ENCODE results near the gene ERCC2. TPM values are rescaled to one million over a fixed set of nuclear protein-coding genes. Genes with fewer than 3 reads are reported as not detected.

The ERCC2 gene
- total RNA-seq, 1 experiment from 2014 or later = 58.9 TPM

DNA sequence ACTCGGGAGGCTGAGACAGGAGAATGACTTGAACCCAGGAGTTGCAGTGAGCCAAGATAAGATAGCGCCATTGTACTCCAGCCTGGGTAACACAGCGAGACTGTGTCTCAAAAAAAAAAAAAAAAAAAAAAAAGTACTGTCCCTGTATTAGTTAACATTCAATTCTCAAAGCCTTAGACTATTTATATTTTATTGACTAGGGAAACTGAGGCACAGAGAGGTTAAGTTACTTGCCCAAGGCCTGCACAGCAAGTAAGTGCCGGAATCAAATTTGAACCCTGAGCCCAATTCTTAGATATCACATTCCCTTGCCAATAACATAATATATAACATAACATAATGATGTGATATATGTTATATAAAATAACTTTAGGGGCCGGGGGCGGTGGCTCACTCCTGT is 30.7 kb downstream of the ERCC2 start:
- intact Hi-C loops (cut with micrococcal nuclease) = loop anchor here (2.0 to 5.0 kb wide), 5 partner anchors 91 to 537 kb away; partner anchors contain the start of genes BLOC1S3, GEMIN7, TRAPPC6A and ZNF296
- H4K20me1 ChIP-seq (ENCODE audit: insufficient read depth) = no peaks in the 10 kb centered on the region
- no peak overlapping the region for H3K9ac ChIP-seq (ENCODE audit: low read length)
- H3K9me3 ChIP-seq (ENCODE audit: control insufficient read depth in 1 of 2, insufficient read depth in 1 of 2, low read depth in 1 of 2, low read length in 2 of 2) = no peaks in the 10 kb centered on the region
- ChIA-PET CTCF (interaction anchor here (1.1 to 1.8 kb wide), 4 partner anchors 63 to 350 kb away, joined by 3 to 5 read pairs (median 4); no protein-coding TSS in a partner anchor), POLR2A (no interaction called here), RAD21 (ENCODE audit: low non-redundant PET in 1 of 2, low total read pairs in 2 of 2, uncharacterized antibody in 2 of 2, unreplicated experiment in 2 of 2) (interaction anchor here in 1 of 2 experiments (1.2 kb wide), 1 partner anchor 161 kb away, joined by 4 read pairs; the partner anchor contains the start of gene BLOC1S3)
- H3K36me3 ChIP-seq (ENCODE audit: control insufficient read depth in 1 of 2, insufficient read depth in 2 of 2, low read length in 2 of 2) = no peaks in the 10 kb centered on the region
- H3K4me1 ChIP-seq (ENCODE audit: control insufficient read depth in 1 of 2, insufficient read depth in 2 of 2, low read length in 2 of 2) = peaks cover 17 to 53% of the 10 kb centered on the region in 2 experiments
- TF ChIP-seq SP1 (IDR thresholded peaks at IDR 0.05; ENCODE audit: low read depth) (no peak), ATF3 (IDR thresholded peaks at IDR 0.05) (no peak), CTCF (IDR thresholded peaks at IDR 0.05 in 2 of 3, conservative IDR thresholded peaks at IDR 0.05 in 1 of 3; ENCODE audit: borderline replicate concordance in 1 of 3, insufficient read depth in 1 of 3, low read depth in 2 of 3, low read length in 2 of 3) (no peak), JUND (IDR thresholded peaks at IDR 0.05) (no peak), SRF (IDR thresholded peaks at IDR 0.05; ENCODE audit: low read depth) (no peak), EZH2phosphoT487 (IDR thresholded peaks at IDR 0.05; ENCODE audit: borderline replicate concordance) (no peak), YY1 (IDR thresholded peaks at IDR 0.05; ENCODE audit: extremely low read depth, insufficient replicate concordance, low read depth, low read length) (no peak), ZFX (IDR thresholded peaks at IDR 0.05) (no peak), CEBPB (IDR thresholded peaks at IDR 0.05; ENCODE audit: low read depth) (no peak), POLR2A (IDR thresholded peaks at IDR 0.05; ENCODE audit: borderline replicate concordance, extremely low read depth, insufficient read depth, insufficient read length) (no peak), EZH2 (IDR thresholded peaks at IDR 0.05) (no peak), ZNF274 (IDR thresholded peaks at IDR 0.05; ENCODE audit: low read depth, low read length) (no peak)
- H2AFZ ChIP-seq (ENCODE audit: low read depth, low read length, poor library complexity, severe bottlenecking) = no peak overlapping the region
- DNase-seq (ENCODE audit: low read depth, low spot score) (no peak), ATAC-seq (no peak)
- BruUV-seq (replicated peaks) = no TSS peak
- H3K27ac ChIP-seq (ENCODE audit: low read depth, low read length) = no peak overlapping the region
- no peaks in the 10 kb centered on the region for H3K9me2 ChIP-seq (ENCODE audit: insufficient read depth)
- H3K4me3 ChIP-seq (replicated peaks in 1 of 2; ENCODE audit: low read depth in 1 of 2, low read length in 2 of 2) = no peak overlapping the region
- 0 out of 2 replicates have a peak, but pooled peaks cover 3% of the 10 kb centered on the region for H3K79me2 ChIP-seq (ENCODE audit: insufficient read depth, low read length)
- H3K4me2 ChIP-seq (ENCODE audit: low read length) = no peak overlapping the region
- no peaks in the 10 kb centered on the region for H3K27me3 ChIP-seq (ENCODE audit: insufficient read depth, low read length)
